Activated naive CD8-positive, alpha-beta T cell treated with anti-CD3 and anti-CD28 coated beads, Interleukin-2, amount 10 ng/mL, durations not matched to agents 7 days and 5 days (primary cell): ENCODE data around the gene REN. TPM values are rescaled to one million over a fixed set of nuclear protein-coding genes. Genes with fewer than 3 reads are reported as not detected.

Experiments used
- ATAC-seq: fragments of 150-1000 bp; cut with Tn5 transposase; one replicate; pipeline ENCODE4 v1.10.0; 2021; ENCODE audit warnings: low read depth, moderate library complexity
- POLR2A ChIA-PET: fragments of 350-600 bp; sonication (Branson Sonifier 250); formaldehyde crosslinking; loops from one replicate; lab custom pipeline; 2021; ENCODE audit warnings: antibody characterized with exemption; lab: Charles Lee
- DNase-seq: peaks from one replicate; pipeline ENCODE4 v3.0.0; 2021
- H3K27ac Mint-ChIP-seq: one replicate; pipeline ENCODE4 v1.8.0; 2022; ENCODE audit warnings: mild to moderate bottlenecking, mixed read lengths
- H3K27me3 Mint-ChIP-seq: one replicate; pipeline ENCODE4 v1.8.0; 2022; ENCODE audit warnings: mild to moderate bottlenecking, moderate library complexity, mixed read lengths
- H3K36me3 Mint-ChIP-seq: one replicate; pipeline ENCODE4 v1.8.0; 2021; ENCODE audit warnings: mild to moderate bottlenecking, mixed read lengths
- H3K4me1 Mint-ChIP-seq: one replicate; pipeline ENCODE4 v1.8.0; 2021; ENCODE audit warnings: mixed read lengths
- H3K4me3 Mint-ChIP-seq: one replicate; pipeline ENCODE4 v1.8.0; 2022; ENCODE audit warnings: mild to moderate bottlenecking, moderate library complexity, mixed read lengths
- H3K9me3 Mint-ChIP-seq: one replicate; pipeline ENCODE4 v1.8.0; 2021; ENCODE audit warnings: mixed read lengths
- total RNA-seq, 2 experiments: library from RNA; stranded (reverse); gene quantifications; one replicate each; pipeline ENCODE4 v1.2.3, GENCODE V29; 2021

The REN gene
- total RNA-seq, 2 experiments from 2014 or later: not detected

GRCh38 chr1:204112876-204113730 is 53.0 kb downstream of the REN start:
- Mint-ChIP-seq H3K4me1 (no peaks in the 10 kb centered on the region), H3K36me3 (no peaks in the 10 kb centered on the region), H3K4me3 (no peak overlapping the region), H3K27me3 (no peaks in the 10 kb centered on the region), H3K27ac (no peak overlapping the region), H3K9me3 (no peaks in the 10 kb centered on the region)
- ATAC-seq (no peak), DNase-seq (no peak)
- POLR2A ChIA-PET: no interaction called here

GRCh38 chr1:204110894-204111633 is 55.1 kb downstream of the REN start:
- Mint-ChIP-seq H3K27me3 (no peaks in the 10 kb centered on the region), H3K27ac (no peak overlapping the region)

GRCh38 chr1:204108312-204109141 is 57.6 kb downstream of the REN start:
- no peaks in the 10 kb centered on the region for H3K9me3 Mint-ChIP-seq
- peaks cover 10% of the 10 kb centered on the region for H3K4me1 Mint-ChIP-seq
- no peak for DNase-seq
- no peak overlapping the region for H3K27ac Mint-ChIP-seq
- POLR2A ChIA-PET: no interaction called here
- H3K4me3 Mint-ChIP-seq: no peak overlapping the region
- H3K36me3 Mint-ChIP-seq: no peaks in the 10 kb centered on the region
- H3K27me3 Mint-ChIP-seq: no peaks in the 10 kb centered on the region
- no peak for ATAC-seq

More at GRCh38 chr1:204110894-204111633, 55.1 kb downstream of the REN start:
- Mint-ChIP-seq H3K36me3 (no peaks in the 10 kb centered on the region), H3K4me3 (no peak overlapping the region), H3K4me1 (no peaks in the 10 kb centered on the region), H3K9me3 (no peaks in the 10 kb centered on the region)
- POLR2A ChIA-PET: no interaction called here
- DNase-seq (no peak), ATAC-seq (no peak)

- no peak for DNase-seq
- peaks cover 14% of the 10 kb centered on the region for H3K4me1 Mint-ChIP-seq
- no peaks in the 10 kb centered on the region for H3K36me3 Mint-ChIP-seq
- no peak overlapping the region for H3K27ac Mint-ChIP-seq
- H3K9me3 Mint-ChIP-seq: no peaks in the 10 kb centered on the region
- ATAC-seq: no peak
- no peaks in the 10 kb centered on the region for H3K27me3 Mint-ChIP-seq
- H3K4me3 Mint-ChIP-seq: no peak overlapping the region
- POLR2A ChIA-PET: no interaction called here
Measured at GRCh38 chr1:204107892-204108291, 58.2 kb downstream of the REN start.

- Mint-ChIP-seq H3K4me1 (peaks cover 19% of the 10 kb centered on the region), H3K4me3 (no peak overlapping the region), H3K27me3 (no peaks in the 10 kb centered on the region), H3K9me3 (no peaks in the 10 kb centered on the region), H3K36me3 (no peaks in the 10 kb centered on the region), H3K27ac (no peak overlapping the region)
- no peak for DNase-seq
- POLR2A ChIA-PET: no interaction called here
- ATAC-seq: no peak
Measured at GRCh38 chr1:204106825-204107224, 59.3 kb downstream of the REN start.

- ATAC-seq: no peak
- POLR2A ChIA-PET: no interaction called here
- H3K4me1 Mint-ChIP-seq: peaks cover 19% of the 10 kb centered on the region
- DNase-seq: no peak
- no peaks in the 10 kb centered on the region for H3K27me3 Mint-ChIP-seq
- H3K4me3 Mint-ChIP-seq: peak overlapping the region; percentile 10
- no peaks in the 10 kb centered on the region for H3K36me3 Mint-ChIP-seq
- peak overlapping the region; percentile 76 for H3K27ac Mint-ChIP-seq
- no peaks in the 10 kb centered on the region for H3K9me3 Mint-ChIP-seq
Measured at GRCh38 chr1:204105131-204105515, 61.0 kb downstream of the REN start.

Other genes with a start within 250 kb of the REN start
- 1 to 10 TPM; 3.9 to 4.0 TPM for gene SOX13, start 93.2 kb downstream of the REN start, total RNA-seq
- 1 to 10 TPM in 1 of 2 experiments, under 1 TPM in 1; 0.75 to 1.5 TPM for gene ETNK2, start 14.3 kb downstream of the REN start, total RNA-seq
- gene KISS1, start 30.2 kb upstream of the REN start, total RNA-seq: not detected
- gene GOLT1A, start 47.7 kb upstream of the REN start, total RNA-seq: not detected
- under 1 TPM; 0.77 to 0.97 TPM for gene PLEKHA6, start 193.6 kb upstream of the REN start, total RNA-seq
- gene PPP1R15B, start 245.5 kb upstream of the REN start, total RNA-seq: 10 to 100 TPM; 77.5 to 77.8 TPM